NCI-H446 (cell line): ENCODE measurements around the gene UMAD1.

Experiments
- DNase-seq, 2 experiments: peaks; one replicate each; lab custom pipeline; 2025; lab: John Stamatoyannopoulos, UW

The UMAD1 gene

GRCh38 chr7:7640221-7641128 is at the start of gene UMAD1:
UMAD1 (plus strand) TSS chr7:7640752; CDS start chr7:7673372, 32,620 bp downstream.
- peak; percentile 98 to 100 for DNase-seq

- peak; percentile 32 to 63 for DNase-seq
These were observed 45.1 kb upstream of the UMAD1 start for GRCh38 chr7:7595451-7595850.

- no peak for DNase-seq
These were observed 44.4 kb upstream of the UMAD1 start for GRCh38 chr7:7596176-7596575.

DNA sequence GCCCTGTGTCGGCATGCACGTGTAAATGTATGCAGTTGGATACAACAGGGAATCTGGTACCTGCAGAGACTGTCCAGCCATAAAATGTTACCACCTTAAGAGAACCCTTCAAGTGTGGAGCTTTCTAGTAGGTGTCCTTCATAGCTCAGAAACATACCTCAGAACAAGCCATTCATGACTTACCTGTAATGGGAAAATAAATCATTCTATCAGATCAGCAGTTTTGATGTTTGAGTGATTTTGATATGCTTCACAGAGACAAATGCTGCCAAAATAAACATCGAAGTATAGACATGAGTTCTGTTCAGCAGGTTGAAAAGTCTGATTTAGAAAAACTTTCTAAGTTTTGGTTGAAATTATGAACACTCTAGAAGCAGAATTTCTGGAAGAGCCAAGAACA is 33.5 kb upstream of the UMAD1 start:
- no peak for DNase-seq

GRCh38 chr7:7609330-7609729 is 31.2 kb upstream of the UMAD1 start:
- no peak for DNase-seq

- no peak for DNase-seq
These were observed 28.0 kb upstream of the UMAD1 start for GRCh38 chr7:7612519-7612918.

DNA sequence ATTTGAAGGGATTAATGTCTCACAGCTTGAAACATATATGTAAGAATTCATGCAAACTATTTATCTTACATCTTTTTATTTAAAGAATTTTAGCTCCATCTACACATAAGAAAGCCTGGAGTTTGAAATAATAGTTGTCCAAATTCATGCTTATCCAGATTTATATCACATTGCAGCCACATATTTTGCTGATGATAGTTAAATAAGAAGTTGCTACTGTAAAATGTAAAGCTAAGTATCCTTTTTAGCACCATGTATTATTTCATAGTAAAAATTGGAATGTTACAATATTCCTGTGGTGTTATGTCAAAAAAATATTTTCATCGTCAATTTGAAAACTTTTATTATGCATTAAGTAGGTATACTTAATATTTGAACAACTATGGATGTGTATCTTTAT is 27.3 kb upstream of the UMAD1 start:
- no peak for DNase-seq

GRCh38 chr7:7614018-7614741 is 26.4 kb upstream of the UMAD1 start:
- no peak for DNase-seq

DNA sequence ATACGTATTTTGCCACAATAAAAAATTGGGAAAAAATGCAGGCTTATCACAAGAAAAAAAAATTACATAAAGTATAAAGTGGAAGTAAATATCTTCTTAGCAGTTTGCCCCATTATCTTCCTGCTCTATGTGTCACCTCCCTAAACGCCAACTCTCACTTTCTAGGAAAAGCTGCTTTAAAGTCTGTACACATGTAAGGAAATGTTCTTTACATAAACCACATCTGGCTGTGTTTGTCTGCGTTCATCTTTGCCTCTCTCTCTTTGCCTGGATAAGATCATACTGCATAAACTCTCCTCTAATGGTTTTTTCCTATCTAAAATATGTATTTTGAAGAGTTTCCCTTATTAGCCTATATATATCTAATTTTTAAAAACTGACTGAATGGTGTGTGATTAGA is 23.0 kb upstream of the UMAD1 start:
- no peak for DNase-seq

GRCh38 chr7:7618410-7618809 is 22.1 kb upstream of the UMAD1 start:
- no peak for DNase-seq

DNA sequence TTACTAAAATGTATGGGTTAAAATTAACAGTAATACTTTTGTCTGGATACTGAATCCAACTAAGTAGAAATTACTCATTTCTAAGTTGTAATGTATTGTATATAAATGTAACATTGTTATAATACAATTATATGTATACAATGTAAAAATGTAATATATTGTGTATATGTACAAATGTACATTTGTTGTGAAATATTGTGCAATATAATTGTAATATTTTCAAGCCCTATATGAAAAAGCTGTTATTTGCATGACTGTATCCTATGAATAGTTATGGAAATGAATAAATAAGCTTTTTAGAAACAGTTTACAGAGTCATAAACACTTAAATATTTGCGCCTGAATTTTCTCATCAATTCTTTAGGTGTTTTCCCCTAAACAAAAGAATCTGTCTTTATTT is 20.3 kb upstream of the UMAD1 start:
- DNase-seq = no peak

- DNase-seq = no peak
These were observed 19.8 kb upstream of the UMAD1 start for GRCh38 chr7:7620644-7621210.

DNA sequence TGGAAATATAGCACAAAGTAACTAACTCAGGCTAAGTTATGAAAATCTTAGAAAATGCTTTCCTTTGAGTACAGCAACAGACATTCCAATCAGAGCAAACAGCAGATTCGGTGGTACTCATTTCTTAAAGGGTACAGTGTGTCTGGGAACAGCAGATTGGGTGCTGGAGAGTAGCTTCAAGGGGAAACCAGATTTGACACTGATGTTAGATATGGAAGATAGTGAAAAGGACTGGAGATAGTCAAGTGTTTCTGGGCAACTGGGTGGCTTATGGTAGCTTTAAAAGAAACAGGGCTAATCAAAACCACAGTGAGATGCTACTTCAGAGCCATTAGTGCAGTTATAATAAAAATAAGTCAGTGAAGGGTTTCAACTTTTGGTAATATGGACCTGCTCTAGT is 12.1 kb upstream of the UMAD1 start:
- no peak for DNase-seq

- no peak for DNase-seq
These were observed 9.8 kb upstream of the UMAD1 start for GRCh38 chr7:7630626-7631329.

- DNase-seq = no peak
These were observed 1.1 kb upstream of the UMAD1 start for GRCh38 chr7:7639421-7639820.

DNA sequence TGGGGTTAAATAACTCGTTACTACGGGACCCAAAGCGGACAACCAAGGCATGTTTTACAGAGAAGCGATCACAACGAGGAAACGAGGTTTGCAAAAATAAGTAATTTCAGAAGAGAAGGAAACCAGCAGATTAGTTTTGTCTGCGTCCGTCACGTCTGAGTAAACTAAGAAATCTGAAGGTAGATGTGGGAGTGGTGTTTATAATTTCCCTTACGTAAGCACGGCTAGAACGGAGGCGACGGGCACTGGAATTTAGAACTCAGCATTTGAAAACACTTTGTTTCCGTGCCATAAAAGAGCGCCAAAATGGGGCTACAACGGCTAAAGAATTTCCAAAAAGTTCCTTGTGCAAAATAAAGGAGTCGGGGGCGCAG is 718 bp upstream of the UMAD1 start:
- DNase-seq = peak in 1 of 2 experiments; percentile 36

GRCh38 chr7:7641129-7641663 is 644 bp downstream of the UMAD1 start:
- no peak for DNase-seq

DNA sequence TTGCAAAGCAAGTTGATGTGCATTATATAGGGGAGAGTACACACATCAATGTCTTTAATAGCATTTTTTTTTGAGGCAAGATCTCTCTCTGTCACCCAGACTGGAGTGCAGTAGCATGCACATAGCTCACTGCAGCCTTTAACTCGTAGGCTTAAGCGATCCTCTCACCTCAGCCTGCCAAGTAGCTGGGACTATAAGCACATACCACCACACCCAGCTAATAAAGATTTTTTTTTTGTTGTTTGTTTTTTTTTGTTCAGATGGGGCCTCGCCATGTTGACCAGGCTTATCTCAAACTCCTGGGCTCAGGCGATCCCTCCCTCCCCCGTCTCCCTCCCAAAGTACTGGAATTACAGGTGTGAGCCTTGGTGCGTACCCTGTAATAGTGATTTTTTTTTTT is 1.5 kb downstream of the UMAD1 start:
- DNase-seq = no peak

GRCh38 chr7:7647495-7648036 is 7.0 kb downstream of the UMAD1 start:
- no peak for DNase-seq

DNA sequence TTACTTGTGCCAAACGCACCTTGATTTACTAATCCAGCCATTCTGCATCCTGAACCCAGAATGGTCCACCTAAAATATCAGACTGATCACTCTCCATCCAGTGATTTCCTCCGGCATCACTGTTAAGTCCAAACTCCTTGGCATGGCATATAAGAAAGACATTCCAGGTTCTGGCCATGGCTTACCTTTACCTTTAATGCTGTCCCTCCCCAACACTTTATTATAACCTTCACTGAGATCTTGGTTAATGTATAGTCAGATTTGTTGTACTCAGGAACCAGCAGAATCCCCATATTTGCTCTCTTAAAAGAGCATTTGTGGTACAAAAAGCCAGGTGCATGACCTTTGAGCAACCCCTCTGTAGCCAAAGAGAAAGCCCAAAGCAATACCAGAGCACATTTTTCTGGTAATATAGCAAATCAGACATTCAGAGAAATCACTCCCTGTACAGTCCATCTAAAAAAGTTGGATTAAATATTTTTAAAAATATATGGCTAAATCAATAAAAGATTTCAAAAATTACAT is 10.2 kb downstream of the UMAD1 start:
- DNase-seq = no peak

GRCh38 chr7:7651479-7651878 is 10.9 kb downstream of the UMAD1 start:
- DNase-seq = no peak
